ENCODE measurements around the gene CUBN. TPM values are rescaled to one million over a fixed set of nuclear protein-coding genes. Genes with fewer than 3 reads are reported as not detected.

CUBN gene
- total RNA-seq, 4 donors from 2014 or later = 0.37 to 1.5 (median 1.1) TPM

DNA sequence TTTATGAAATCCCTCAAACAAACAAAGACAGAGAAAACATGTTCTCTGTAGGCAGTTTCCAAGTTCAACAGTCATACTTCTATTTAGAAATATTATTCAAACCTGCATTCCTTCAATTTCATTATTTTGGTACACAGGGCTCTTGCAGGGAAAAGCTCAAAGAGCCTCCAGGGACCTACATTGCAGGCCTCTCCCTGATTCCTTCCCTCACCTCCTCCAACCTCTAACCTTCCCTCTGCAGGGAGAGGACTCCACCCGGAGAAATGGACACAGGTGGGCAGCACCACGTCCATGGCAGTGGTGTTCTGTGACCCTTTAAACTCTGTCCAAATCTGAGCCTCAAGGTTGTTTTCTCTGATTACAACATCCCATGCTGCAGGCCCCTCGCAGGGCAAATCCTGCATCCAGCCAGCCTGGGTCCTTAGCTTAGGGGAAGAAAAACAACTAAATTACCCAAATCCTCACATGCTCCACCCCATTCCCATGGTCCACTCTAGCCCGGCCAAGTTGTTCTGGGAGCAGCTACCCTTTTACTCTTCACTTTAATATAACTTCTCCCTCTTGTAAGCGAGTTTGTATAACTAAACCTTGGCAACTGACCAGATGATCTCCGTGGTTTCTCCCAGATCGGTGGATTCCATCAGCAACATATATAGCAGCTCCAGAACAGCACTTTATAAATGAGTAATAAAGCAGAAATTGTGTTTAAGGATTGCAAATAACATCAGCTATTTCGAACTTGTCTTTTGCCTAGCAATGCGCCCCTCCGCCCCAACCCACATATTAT, 129.8 kb downstream of the CUBN start:
- TF ChIP-seq POLR2A (IDR thresholded peaks at IDR 0.05) = no peak
- TF ChIP-seq POLR2AphosphoS5 (IDR thresholded peaks at IDR 0.05) = no peak
- no peak for TF ChIP-seq EP300 (IDR thresholded peaks at IDR 0.05; ENCODE audit: low read depth)
- TF ChIP-seq, protein P1, sequence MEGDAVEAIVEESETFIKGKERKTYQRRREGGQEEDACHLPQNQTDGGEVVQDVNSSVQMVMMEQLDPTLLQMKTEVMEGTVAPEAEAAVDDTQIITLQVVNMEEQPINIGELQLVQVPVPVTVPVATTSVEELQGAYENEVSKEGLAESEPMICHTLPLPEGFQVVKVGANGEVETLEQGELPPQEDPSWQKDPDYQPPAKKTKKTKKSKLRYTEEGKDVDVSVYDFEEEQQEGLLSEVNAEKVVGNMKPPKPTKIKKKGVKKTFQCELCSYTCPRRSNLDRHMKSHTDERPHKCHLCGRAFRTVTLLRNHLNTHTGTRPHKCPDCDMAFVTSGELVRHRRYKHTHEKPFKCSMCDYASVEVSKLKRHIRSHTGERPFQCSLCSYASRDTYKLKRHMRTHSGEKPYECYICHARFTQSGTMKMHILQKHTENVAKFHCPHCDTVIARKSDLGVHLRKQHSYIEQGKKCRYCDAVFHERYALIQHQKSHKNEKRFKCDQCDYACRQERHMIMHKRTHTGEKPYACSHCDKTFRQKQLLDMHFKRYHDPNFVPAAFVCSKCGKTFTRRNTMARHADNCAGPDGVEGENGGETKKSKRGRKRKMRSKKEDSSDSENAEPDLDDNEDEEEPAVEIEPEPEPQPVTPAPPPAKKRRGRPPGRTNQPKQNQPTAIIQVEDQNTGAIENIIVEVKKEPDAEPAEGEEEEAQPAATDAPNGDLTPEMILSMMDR (IDR thresholded peaks at IDR 0.05) = no peak
- H3K4me3 ChIP-seq = no peak overlapping the region
- H3K9me3 ChIP-seq = no peaks in the 10 kb centered on the region
- in situ Hi-C loops (cut with MboI; ENCODE audit: low pct_ligation_motif_present in 1 of 4, low pct_unique_long_range_greater_than_20kb in 1 of 4, low sequenced_read_pairs in 3 of 4) = no loop called here
- H3K27ac ChIP-seq = peak overlapping the region; percentile 24 to 79 (median 46)
- H3K36me3 ChIP-seq = no peaks in the 10 kb centered on the region
- intact Hi-C loops (cut with DNase I; ENCODE audit: low total_unique reads) = no loop called here
- peaks cover 0 to 26% (median 2%) of the 10 kb centered on the region in 4 donors for H3K4me1 ChIP-seq
- no peak for DNase-seq
- H3K27me3 ChIP-seq = no peaks in the 10 kb centered on the region
- 70 to 73% methylated on average over 9 to 10 of the region's 10 CpGs for WGBS, 2 donors (ENCODE audit: low coverage in 1 of 2)

DNA sequence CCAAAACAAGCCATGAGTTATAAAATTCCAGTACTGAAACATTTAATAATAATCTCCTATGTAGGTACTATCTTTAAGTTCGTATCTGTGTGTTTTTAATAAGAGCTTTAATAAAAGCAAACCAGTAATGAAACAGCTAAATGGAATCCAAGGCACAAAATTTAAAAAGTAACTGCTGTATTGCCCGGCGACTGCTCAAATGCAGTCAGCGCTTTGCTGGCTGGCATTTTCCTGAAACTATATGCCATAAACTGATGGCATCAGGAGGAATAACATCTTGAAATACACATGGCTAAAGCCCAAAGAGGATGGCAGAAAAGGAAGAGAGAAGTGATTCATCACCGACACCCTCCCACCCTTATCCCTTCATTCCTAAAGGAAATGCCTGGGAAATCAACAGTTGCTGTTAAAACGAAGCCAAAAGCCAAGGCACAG, 133.1 kb downstream of the CUBN start:
- H3K4me3 ChIP-seq = no peak overlapping the region
- WGBS, 2 donors (ENCODE audit: low coverage in 1 of 2) = 65 to 68% methylated on average over 6 of the region's 6 CpGs
- peak overlapping the region in 3 of 4 donors; percentile 10 to 25 (median 15) for H3K27ac ChIP-seq
- no peaks in the 10 kb centered on the region for H3K9me3 ChIP-seq
- TF ChIP-seq POLR2AphosphoS5 (IDR thresholded peaks at IDR 0.05) = no peak
- TF ChIP-seq POLR2A (IDR thresholded peaks at IDR 0.05) = no peak
- TF ChIP-seq EP300 (IDR thresholded peaks at IDR 0.05; ENCODE audit: low read depth) = no peak
- TF ChIP-seq, protein P1 (IDR thresholded peaks at IDR 0.05) = no peak
- H3K36me3 ChIP-seq = no peaks in the 10 kb centered on the region
- H3K27me3 ChIP-seq = no peaks in the 10 kb centered on the region
- DNase-seq = no peak
- H3K4me1 ChIP-seq = peaks cover 0 to 8% (median 0%) of the 10 kb centered on the region in 4 donors
- intact Hi-C loops (cut with DNase I; ENCODE audit: low total_unique reads) (no loop called here), in situ Hi-C loops (cut with MboI; ENCODE audit: low pct_ligation_motif_present in 1 of 4, low pct_unique_long_range_greater_than_20kb in 1 of 4, low sequenced_read_pairs in 3 of 4) (no loop called here)

DNA sequence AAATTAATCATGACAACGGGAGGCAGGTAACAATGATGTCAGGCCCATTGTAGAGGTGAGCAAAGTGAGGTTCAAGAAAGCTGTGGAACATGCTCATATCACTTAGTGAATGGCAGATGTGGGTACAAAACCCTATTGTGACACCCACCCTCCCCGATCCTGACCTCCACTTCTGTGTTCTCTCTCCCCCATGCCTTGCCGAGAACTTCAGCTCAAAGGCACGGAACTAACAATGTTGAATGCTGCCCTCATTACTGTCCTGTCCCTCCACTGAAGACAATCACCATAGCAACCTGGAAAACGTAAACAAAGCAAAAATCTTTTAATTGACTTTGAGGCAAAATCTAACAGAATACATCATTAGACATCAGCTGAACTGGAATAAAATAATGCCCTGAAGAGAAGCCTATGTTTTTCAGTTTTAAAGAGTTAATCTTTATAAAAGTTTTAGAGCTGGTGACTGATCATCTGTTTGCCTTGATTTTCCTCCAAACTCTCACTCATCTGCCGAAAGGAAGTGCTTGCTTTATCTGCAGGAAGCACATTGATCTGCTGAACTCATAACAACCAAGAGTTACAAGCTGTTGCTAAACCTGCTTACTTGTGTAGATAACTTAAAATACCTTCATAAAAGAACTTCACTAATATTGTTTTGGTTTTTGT, 133.6 kb downstream of the CUBN start:
- no peaks in the 10 kb centered on the region for H3K36me3 ChIP-seq
- no peak for TF ChIP-seq EP300 (IDR thresholded peaks at IDR 0.05; ENCODE audit: low read depth)
- TF ChIP-seq POLR2AphosphoS5 (IDR thresholded peaks at IDR 0.05) = peak in 1 of 3 donors; percentile 43
- no peak for TF ChIP-seq POLR2A (IDR thresholded peaks at IDR 0.05)
- TF ChIP-seq, protein P1 (IDR thresholded peaks at IDR 0.05) = no peak
- H3K27ac ChIP-seq = peak overlapping the region in 2 of 4 donors; percentile 10 to 25
- H3K4me1 ChIP-seq = peaks cover 0 to 7% (median 0%) of the 10 kb centered on the region in 4 donors
- intact Hi-C loops (cut with DNase I; ENCODE audit: low total_unique reads) = no loop called here
- in situ Hi-C loops (cut with MboI; ENCODE audit: low pct_ligation_motif_present in 1 of 4, low pct_unique_long_range_greater_than_20kb in 1 of 4, low sequenced_read_pairs in 3 of 4) = no loop called here
- no peaks in the 10 kb centered on the region for H3K9me3 ChIP-seq
- H3K4me3 ChIP-seq = no peak overlapping the region
- no peak for DNase-seq
- 36 to 51% methylated on average over 6 of the region's 6 CpGs for WGBS, 2 donors (ENCODE audit: low coverage in 1 of 2)
- no peaks in the 10 kb centered on the region for H3K27me3 ChIP-seq

DNA sequence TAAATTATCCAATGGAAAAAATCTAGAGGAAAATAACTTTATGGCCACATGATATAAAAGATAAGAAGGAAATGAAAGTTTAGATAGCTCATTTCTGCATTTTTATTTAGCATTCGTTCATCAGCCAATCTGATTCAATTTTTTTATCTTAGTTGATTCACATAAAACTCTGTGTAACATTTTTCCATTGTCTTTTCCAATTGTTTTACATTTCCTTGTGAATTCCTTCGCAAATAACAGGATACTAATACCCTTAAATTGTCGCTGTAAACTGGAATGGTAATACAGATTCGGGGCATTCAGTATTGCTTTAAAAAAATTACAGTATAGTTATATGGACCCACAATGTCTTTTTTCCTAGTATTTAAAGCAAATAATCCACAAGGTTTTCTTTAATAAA, 136.4 kb downstream of the CUBN start:
- intact Hi-C loops (cut with DNase I; ENCODE audit: low total_unique reads) (no loop called here), in situ Hi-C loops (cut with MboI; ENCODE audit: low pct_ligation_motif_present in 1 of 4, low pct_unique_long_range_greater_than_20kb in 1 of 4, low sequenced_read_pairs in 3 of 4) (no loop called here)
- TF ChIP-seq, protein P1 (IDR thresholded peaks at IDR 0.05) = no peak
- TF ChIP-seq POLR2A (IDR thresholded peaks at IDR 0.05) = no peak
- no peak for TF ChIP-seq POLR2AphosphoS5 (IDR thresholded peaks at IDR 0.05)
- no peak for TF ChIP-seq EP300 (IDR thresholded peaks at IDR 0.05; ENCODE audit: low read depth)
- no peaks in the 10 kb centered on the region for H3K9me3 ChIP-seq
- peaks cover 0 to 7% (median 0%) of the 10 kb centered on the region in 4 donors for H3K4me1 ChIP-seq
- no peak for DNase-seq
- H3K27me3 ChIP-seq = no peaks in the 10 kb centered on the region
- H3K27ac ChIP-seq = peak overlapping the region in 2 of 4 donors; percentile 2 to 12
- no peak overlapping the region for H3K4me3 ChIP-seq
- no peaks in the 10 kb centered on the region for H3K36me3 ChIP-seq
- WGBS, 2 donors (ENCODE audit: low coverage in 1 of 2) = 73 to 84% methylated on average over 4 of the region's 4 CpGs

Data from transverse colon (tissue), 4 donors.